Activated naive CD4-positive, alpha-beta T cell treated with anti-CD3 and anti-CD28 coated beads, Interleukin-2, amount 50 U/mL, for 16 hours (primary cell): Measurements from ENCODE around the gene CD9.
"Not testable (repeated sequence)": the region's sequence is repeated elsewhere in the genome, so short reads cannot be mapped to it uniquely, and the experiment has no call there.

Experiments
- DNase-seq: peaks from one replicate; pipeline ENCODE4 v3.0.0-alpha.2; 2020

Gene CD9

DNA sequence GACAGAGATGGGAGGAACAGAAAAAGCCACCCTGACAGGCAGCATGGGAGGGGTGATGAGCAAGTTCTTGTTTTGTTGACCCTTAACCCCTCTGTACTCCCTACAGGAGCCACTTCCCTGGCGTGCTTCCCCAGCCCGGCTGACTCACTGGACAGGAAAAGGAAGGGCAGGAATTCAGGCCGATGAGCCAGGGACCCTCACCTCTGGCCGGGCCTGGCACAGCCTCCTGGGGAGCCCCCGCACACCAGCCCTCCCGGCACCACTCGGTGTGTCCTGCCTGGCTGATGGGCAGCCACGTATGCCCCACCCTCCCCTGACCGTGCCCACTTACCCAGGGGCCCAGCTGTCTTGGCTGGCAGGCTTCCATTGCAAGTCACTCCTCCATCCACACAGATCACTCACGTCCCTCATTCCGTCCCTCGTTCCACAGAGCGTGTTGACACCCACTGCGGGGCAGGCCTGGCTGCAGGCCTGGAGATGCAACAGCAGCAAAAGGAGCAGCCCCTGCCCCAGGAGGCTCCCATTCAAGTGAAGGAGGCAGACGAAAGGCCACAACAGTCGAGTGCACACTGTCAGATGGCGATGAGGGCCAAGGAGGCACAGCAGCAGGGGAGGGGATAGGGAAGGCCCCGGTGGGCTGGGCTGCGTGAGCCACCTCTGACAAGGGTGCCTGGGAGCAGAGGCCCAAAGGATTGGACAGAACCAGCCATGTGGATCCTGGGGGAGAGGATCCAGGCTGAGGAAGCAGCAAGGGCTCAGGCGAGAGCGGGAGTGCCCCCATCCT, 19.7 kb upstream of the CD9 start:
- DNase-seq = no peak

DNA sequence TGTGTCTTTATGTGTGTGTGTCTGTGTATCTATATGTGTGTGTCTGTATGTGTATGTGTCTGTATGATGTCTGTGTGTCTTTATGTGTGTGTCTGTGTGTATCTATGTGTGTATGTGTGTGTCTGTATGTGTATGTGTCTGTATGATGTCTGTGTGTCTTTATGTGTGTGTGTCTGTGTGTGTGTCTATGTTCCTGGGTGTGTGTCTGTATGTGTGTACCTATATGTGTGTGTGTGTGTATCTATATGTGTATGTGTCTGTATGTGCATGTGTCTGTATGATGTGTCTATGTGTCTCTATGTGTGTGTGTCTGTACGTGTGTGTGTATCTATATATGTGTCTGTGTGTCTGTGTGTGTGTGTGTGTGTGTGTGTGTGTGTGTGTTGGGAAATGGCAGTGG, 19.0 kb upstream of the CD9 start:
- DNase-seq = no peak

DNA sequence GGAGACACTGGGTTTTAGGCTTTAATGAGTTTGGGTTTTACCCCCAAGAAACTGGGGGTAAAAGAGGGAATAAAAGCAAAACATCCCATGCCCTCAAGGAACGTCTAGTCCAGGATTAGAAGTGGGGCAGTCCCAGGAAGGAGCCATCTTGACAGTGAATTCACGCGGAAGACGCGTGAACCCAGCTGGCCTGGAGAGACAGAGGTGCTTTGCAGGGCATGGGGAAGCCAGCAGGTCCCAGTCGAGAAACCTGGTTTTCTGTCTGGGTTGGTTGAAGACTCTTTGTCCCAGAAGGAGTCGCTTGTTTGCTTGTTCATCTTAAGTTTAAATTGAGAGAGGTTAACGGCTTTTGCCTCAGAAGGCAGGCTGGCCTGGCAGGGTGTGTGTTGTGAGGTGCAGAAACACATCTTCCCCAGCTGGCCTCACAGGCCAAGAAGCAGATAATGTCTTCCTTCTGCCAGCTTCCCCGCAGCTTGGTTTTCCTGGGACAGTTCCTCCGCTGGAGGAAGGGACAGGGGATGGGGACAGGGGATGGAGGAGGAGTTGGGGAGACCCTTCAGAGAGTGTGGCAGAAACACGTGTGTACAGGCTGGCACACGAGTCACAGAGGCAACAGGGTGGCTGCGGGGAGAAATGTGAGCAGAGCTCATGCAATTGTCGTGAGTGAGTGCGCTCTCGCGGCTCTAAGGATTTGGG, 18.5 kb upstream of the CD9 start:
- no peak for DNase-seq

DNA sequence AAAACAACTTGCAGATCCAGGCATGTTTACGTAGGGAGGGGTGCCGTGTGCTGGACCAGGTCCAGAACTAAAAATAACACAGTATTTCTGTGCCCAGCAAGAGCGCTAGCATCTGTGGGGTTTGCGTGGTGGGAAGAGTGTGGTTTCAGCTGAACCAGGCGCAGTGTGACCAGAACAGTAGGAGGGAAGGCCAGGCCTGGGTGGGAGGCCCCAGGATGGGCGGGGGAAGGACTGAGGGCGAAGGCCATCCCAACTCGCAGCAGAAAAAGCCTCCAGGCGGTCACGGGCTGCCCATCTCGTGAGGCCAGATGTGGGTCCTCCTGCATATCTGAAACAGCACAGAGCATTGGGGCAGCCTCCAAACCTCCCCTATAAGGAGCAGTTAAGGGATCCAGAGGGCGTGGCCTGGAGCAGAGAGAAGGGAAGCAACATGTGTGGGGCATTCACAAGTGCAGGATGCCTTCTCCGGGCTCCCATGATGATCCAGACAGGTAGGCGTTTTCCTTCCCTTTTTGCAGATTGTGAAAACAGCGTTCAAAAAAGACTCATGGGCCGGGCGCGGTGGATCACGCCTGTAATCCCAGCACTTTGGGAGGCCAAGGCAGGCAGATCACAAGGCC, 17.8 kb upstream of the CD9 start:
- DNase-seq = no peak

DNA sequence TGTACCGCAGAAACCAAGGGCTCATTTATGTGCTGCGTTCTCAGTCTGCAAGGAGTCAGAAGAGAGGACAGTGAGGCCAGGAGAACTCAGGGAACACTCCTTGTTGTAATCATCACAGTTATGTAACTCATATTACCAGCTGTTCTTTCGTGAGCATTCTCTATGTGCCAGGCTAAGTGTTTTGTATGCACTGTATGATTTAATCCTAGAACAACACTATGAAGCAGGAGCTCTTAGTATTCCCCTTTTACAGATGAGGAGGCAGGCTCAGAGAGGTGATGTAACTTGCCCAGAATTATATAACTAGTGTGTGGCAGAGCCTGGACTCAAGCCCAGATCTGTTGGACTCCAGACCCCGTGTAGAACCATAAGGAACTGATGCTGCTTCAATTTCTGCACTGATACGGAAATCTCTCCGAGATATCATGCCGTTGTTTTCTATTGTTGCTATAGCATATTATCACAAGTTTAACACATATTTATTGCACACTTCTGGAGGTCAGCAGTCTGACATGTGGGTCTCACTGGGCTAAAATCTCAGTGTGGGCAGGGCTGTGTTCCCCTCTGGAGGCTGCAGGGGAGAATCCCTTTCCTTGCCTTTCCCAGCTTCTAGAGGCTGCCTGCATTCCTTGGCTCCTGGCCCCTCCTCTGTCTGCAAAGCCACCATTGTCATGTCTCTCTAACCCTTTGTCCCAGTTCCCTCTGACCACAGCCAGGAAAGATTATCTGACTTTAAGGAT, 16.3 kb upstream of the CD9 start:
- DNase-seq = no peak

DNA sequence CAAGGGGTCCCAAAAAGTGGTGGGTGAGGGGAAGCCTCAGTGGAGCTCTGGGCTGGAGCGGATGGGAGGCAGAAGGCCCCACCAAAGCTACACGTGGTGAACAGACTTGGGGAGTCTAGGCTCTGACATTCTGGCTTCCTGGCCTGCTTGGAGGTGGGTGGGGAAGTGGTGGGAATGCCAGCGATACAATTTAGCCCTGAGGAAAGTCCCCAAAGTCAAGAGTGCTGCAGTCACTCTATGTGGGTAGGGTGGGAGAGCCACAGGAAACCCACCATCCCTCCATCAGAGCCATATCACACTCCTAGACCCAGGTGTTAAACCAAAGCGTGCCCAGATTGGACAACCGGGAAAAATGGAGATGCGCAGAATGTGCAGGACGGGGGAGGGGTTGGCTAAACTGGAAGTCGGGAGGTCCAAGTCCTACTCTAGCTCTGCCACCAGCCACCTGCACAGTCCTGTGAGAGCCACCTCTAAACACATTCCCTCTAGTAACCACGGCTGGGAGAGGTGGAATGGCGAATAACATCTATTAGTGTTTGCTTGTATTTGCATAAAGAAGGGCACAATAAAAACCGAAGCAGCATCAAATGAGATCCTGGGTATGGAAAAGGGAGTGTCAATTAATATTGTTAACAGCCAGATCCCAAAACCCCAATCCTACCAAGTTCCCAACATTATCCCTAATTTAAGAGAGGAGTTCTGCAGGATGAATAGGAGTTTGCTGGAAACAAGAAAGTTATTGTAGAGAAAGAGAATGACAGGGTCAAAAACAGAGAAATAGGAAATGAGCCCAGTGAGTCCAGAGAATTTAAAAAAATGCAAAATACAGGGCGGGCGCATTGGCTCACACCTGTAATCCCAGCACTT, 14.0 kb upstream of the CD9 start:
- DNase-seq = no peak

DNA sequence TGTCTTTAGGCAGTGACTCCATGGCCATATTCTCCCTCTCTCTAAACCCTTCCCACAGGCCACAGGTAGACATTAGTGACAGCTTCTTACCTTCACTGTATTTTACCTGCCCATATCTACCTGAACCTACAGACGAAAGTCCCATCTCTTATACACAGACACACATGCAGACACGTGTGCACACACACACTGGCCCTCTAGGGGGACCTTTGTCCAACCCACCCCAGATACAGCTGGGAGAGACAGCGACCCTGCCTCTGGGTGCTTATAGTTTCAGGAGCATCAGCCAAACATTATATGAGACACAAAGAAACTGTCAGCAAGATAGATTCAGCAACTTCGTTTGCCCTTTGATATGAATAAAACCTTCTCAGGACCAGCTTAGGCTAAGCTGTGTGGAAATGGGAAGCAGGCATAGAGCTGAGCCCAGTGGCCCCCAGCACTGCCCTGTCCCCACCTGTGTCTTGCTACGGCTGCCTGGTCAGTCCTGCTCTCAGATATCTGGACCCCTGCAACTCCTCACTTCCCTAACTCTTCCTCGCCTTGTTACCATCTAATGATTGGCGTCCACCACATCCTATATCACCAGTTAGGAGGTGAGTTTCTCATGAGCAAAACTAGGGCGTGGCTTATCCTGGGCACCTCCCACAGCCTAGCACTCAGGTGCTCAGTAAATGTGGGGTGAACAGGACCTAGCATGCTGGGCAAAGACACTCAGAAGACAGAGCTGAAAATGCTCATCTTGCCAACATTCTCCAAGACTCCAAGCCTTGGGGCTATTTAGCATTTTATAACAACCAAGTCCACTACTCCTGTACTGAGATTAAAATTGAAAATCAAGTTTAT, 12.0 kb upstream of the CD9 start:
- DNase-seq = no peak

DNA sequence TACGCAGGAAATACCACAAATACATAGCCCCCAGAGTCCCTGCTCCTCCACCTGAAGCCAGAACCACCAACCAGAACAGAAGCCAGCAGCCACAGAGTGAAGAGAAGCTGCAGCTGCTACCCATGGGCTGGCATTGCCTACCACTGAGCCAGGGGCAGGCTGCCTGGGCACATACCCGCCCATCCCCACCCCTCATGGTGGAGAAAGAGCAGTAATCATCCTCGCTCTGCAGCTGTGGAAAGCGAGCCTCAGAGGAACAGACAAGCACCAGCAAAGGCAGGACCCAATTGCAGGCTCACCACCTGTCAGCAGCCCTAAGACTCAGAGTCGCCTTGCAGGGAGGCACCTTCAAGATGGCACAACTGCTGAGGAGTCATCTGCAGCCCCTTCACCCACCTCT, 11.2 kb upstream of the CD9 start:
- DNase-seq = no peak

DNA sequence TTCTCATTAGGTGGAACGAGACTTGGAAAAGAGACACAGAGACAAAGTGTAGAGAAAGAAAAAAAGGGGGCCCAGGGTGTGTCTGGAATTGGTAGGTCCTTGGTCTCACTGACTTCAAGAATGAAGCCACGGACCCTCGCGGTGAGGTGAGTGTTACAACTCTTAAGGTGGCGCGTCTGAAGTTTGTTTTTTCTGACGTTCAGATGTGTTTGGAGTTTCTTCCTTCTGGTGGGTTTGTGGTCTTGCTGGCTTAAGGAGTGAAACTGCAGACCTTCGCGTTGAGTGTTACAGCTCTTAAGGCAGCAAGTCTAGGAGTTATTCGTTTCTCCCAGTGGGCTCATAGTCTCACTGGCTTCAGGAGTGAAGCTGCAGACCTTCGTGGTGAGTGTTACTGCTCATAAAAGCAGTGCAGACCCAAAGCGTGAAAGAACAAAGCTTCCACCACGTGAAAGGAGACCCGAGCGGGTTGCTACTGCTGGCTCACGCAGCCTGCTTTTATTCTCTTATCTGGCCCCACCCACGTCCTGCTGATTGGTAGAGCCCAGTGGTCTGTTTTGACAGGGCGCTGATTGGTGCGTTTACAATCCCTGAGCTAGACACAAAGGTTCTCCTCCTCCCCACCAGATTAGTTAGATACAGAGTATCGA, 10.1 kb upstream of the CD9 start:
- DNase-seq = not testable (repeated sequence)

DNA sequence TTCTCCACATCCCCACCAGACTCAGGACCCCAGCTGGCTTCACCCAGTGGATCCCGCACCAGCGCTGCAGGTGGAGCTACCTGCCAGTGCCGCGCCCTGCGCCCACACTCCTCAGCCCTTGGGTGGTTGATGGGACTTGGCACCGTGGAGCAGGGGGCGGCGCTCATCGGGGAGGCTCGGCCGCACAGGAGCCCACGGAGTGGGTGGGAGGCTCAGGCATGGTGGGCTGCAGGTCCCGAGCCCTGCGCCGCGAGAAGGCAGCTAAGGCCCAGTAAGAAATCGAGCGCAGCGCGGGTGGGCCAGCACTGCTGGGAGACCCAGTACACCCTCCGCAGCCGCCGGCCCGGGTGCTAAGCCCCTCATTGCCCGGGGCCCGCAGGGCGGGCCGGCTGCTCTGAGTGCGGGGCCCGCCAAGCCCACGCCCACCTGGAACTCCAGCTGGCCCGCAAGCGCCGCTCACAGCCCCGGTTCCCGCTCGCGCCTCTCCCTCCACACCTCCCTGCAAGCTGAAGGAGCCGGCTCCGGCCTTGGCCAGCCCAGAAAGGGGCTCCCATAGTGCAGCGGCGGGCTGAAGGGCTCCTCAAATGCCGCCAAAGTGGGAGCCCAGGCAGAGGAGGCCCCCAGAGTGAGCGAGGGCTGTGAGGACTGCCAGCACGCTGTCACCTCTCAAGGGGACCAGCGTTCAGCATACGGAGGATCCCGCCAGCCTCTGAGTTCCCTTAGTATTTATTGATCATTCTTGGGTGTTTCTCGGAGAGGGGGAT, 9.3 kb upstream of the CD9 start:
- DNase-seq = not testable (repeated sequence)

DNA sequence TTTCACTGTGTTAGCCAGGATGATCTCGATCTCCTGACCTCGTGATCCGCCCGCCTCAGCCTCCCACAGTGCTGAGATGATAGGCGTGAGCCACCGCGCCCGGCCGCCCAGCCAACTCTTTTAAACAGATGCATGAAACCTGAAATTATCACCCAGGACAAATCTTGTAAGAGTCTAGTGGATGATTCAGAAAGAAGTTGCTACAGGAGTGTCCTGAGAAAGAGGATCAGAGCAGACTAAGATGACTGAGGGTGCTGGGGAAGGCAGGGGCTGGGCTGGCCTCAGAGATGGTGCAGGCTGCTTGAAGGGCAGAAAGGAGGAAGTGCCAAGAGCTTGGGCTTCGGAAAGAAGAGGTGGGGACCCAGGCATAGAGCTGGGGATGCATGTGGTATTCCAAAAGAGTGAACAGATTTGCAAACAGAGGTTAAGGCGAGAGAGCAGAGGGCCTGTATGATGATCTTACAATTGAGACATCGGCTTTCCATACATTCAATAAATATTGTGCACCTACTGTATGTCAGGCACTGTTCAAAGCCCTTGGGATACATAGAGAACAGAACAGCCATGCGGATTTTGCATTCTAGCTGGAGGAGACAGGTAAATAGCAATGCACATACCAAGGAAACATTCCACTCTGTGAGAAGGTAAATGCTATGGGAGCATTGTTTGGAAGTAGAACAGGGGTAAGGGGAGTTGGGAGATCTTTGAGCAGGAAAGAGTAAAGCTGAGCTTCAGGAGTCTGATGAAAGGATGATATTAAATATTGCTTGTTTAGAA, 7.4 kb upstream of the CD9 start:
- no peak for DNase-seq

DNA sequence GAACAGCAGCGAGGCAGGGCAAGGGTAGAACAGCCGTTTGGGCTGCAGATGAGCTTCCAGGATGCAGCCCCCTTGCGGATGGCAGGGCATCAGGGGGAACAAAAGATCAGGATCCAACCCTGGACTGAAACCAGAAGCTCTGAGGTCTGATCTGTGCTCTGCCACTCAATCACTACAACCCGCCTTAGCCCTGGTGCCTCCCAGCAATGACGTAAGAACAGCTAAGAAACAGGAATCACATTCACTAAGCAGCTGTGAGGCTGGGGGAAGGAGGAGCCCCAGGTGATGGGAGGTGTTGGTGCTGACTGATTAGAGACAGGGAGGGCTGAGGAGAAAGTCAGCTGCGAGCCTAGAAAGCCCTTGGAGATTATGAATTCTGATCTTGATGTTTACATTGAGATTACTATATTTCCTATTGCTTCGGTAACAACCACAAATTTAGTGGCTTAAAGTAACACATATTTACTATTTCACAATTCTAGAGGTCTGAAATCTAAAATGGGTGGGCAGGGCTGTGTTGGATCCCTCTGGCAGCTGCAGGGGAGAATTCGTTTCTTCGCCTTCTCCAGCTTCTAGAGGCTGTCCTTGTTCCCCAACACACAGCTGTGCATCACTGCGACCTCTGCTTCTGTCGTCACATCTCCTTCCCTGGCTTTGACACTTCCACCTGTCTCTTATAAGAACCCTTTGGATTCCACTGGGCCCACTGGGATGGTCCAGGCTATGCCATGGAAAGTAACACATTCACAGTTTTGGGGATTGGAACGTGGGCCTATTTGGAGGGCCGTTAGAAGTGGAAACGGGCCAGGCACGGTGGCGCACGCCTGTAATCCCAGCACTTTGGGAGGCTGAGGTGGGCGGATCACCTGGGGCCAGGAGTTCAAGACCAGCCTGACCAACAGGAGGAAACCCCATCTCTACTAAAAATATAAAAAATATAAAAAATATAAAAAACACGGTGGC, 6.1 kb upstream of the CD9 start:
- DNase-seq = no peak

DNA sequence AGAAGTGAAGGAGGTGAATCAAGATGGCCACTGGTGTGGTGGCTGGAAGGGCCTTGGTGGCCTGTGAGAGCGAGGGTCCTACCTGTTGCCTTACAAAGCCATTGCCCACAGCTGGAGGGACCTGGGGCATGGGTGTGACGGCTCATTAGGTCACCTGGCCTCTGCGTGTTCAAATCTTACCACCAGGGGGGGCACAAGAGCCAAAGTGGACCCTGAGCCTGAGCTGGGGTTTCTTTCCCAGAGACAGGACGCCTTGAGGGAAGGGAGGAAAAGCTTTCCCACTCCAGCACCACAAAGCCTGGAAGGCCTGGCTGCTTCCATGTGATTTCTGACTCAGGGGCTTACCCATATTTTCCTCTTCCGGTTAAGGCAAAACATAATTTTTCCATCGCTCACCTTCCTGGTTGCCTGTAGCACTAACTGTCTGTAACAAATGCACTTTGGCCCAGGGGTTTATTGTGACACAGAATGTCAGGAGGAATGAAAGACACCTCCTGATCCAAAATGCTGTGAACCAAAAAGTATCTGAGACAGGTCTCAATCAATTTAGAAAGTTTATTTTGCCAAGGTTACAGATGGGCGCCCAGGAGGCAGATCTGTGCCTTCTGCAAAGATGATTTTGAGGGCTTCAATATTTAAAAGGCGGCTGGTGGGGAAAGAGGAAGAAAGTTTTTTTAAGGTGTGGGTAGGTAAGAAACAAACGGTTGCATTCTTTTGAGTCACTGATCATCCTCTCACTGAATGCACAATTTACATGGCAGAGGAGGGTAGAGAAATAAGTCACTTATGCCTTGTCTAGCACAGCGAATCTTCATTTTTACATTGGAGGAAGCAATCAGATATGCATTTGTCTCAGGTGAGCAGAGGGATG, 4.3 kb upstream of the CD9 start:
- peak; percentile 74 for DNase-seq

DNA sequence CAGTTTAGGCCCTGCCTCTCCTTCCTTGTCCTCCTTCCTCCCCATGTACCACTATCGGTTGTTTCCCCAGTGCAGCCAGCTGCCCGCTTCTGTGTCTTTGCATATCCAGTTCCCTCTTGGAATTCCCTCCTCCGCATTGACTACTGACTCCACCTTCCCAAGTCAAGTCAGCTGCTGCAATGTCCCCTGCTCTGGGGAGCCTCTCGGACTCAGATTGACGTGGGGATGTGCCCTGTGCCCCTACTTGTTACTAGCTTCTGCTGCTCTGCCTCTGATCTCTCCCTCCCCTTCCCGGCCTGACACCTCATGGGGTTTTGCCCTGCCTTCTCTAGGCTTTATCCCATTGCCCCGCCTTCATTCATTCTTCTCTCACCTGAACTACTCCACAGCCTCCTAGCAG, 2.1 kb upstream of the CD9 start:
- no peak for DNase-seq

DNA sequence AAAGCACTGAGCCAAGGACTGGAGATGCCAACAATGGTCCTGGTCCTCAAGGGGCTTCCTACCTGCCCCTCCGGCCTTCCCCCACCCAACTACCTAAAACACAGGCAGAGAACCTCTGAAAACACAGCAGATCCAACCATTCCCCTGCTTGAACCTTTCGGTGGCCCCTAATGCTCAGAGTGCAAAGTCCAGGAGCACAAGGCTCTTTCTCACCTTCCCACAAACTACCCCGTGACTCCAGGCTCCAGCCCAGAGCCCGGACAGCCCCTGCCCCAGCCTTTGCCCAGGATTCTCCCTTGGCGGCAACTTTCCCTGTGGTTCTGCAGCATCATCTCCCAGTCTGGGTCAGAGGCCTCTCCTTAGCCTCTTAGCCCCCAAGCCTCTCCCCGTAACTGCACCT, 1.6 kb upstream of the CD9 start:
- DNase-seq = no peak

DNA sequence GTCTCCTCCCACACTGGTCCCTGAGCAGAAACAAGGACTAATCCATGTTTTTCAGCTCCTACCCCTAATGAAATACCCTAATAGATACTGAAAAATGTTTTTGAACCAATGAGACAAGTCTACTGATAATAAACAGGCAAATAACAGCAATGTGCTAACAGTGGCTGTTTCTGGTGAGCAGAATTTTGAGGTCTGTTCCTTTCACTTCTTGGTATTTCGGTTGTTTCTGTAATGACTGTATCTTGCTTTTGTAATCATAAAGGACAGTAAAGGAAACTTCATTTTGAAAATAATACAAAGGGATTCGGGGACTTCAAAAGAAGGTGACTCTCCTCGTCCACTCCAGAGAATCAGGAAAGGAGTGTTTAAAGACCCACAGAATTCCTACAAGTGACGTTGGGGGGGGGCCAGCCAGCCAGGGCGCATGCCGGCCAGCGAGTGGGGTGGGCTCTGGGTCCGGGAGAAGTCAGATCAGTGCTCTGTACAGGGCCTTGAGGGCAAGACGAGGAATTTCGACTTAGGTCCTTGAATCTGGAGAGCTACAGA, 1.1 kb upstream of the CD9 start:
- no peak for DNase-seq
